DMS153 treated with DMSO at 0.1 percent for 48 hours (cell line): ENCODE data around the gene RPN2.
"Not testable (repeated sequence)": the region's sequence is repeated elsewhere in the genome, so short reads cannot be mapped to it uniquely, and the experiment has no call there.

Source experiments
- DNase-seq: peaks from one replicate; lab custom pipeline; 2025; ENCODE audit not compliant: unreplicated experiment; lab: John Stamatoyannopoulos, UW

RPN2 gene

GRCh38 chr20:37178839-37179682 is at the start of gene RPN2, which contains the start of gene MROH8:
TSS of gene RPN2 (plus strand) at chr20:37179330. CDS start at chr20:37179357, 27 bp downstream.
TSS of gene MROH8 (minus strand) at chr20:37179548.
- DNase-seq, result peak; percentile 83

- no peak for DNase-seq
Measured at GRCh38 chr20:37131486-37131885, 47.6 kb upstream of the RPN2 start.

GRCh38 chr20:37133952-37134351 is 45.2 kb upstream of the RPN2 start:
- no peak for DNase-seq

GRCh38 chr20:37137547-37137946 is 41.6 kb upstream of the RPN2 start:
- DNase-seq, result no peak

- no peak for DNase-seq
Measured at GRCh38 chr20:37142708-37143107, 36.4 kb upstream of the RPN2 start.

GRCh38 chr20:37144856-37145404 is 34.2 kb upstream of the RPN2 start:
- DNase-seq, result no peak

- no peak for DNase-seq
Measured at GRCh38 chr20:37147250-37147649, 31.9 kb upstream of the RPN2 start.

- not testable (repeated sequence) for DNase-seq
Measured at GRCh38 chr20:37150864-37151263, 28.3 kb upstream of the RPN2 start.

- DNase-seq, result no peak
Measured at GRCh38 chr20:37151529-37151928, 27.6 kb upstream of the RPN2 start.

- DNase-seq, result no peak
Measured at GRCh38 chr20:37152284-37152683, 26.8 kb upstream of the RPN2 start.

- DNase-seq, result no peak
Measured at GRCh38 chr20:37154684-37155298, 24.3 kb upstream of the RPN2 start.

- DNase-seq, result no peak
Measured at GRCh38 chr20:37155987-37156386, 23.1 kb upstream of the RPN2 start.

- DNase-seq, result no peak
Measured at GRCh38 chr20:37158248-37158647, 20.9 kb upstream of the RPN2 start.

- DNase-seq, result no peak
Measured at GRCh38 chr20:37160683-37161082, 18.4 kb upstream of the RPN2 start.

- no peak for DNase-seq
Measured at GRCh38 chr20:37161830-37162549, 17.1 kb upstream of the RPN2 start.

GRCh38 chr20:37162646-37163045 is 16.5 kb upstream of the RPN2 start:
- no peak for DNase-seq

- no peak for DNase-seq
Measured at GRCh38 chr20:37163832-37164554, 15.1 kb upstream of the RPN2 start.

GRCh38 chr20:37165031-37165430 is 14.1 kb upstream of the RPN2 start:
- DNase-seq, result no peak

- DNase-seq, result no peak
Measured at GRCh38 chr20:37166867-37167266, 12.3 kb upstream of the RPN2 start.

GRCh38 chr20:37172836-37173235 is 6.3 kb upstream of the RPN2 start:
- no peak for DNase-seq
